Ovary (tissue), 3 donors: ENCODE measurements around the gene MROH9.

Experiments used
- CTCF ChIP-seq, 3 donors: fragments of 450-650 bp in 2 of 3; fragments of 200-600 bp in 1 of 3; IDR thresholded peaks; one replicate each; pipeline versions ENCODE4 v1.5.1 to v1.8.0; 2016 to 2022; ENCODE audit warnings: antibody characterized with exemption in 3 of 3, mild to moderate bottlenecking in 1 of 3
- EP300 ChIP-seq: sonication (generic); formaldehyde crosslinking; IDR thresholded peaks from one replicate; pipeline ENCODE4 v1.6.1; 2017; ENCODE audit warnings: antibody characterized with exemption
- POLR2A ChIP-seq: fragments of 450-650 bp; IDR thresholded peaks from one replicate; pipeline ENCODE4 v1.6.1; 2017; ENCODE audit warnings: antibody characterized with exemption, mild to moderate bottlenecking, moderate library complexity
- donor health status: DM: no; HTN: no; CAD: no.

- TF ChIP-seq CTCF (IDR thresholded peaks at IDR 0.05), result no peak
- TF ChIP-seq EP300, result no peak
- TF ChIP-seq POLR2A, result no peak
Measured at GRCh38 chr1:170931650-170932049, 3.7 kb upstream of the MROH9 start.
